Activated naive CD4-positive, alpha-beta T cell treated with anti-CD3 and anti-CD28 coated beads for 36 hours (primary cell): Measurements from ENCODE around the gene LRIT1. TPM values are rescaled to one million over a fixed set of nuclear protein-coding genes. Genes with fewer than 3 reads are reported as not detected.

Experiments
- CTCF ChIA-PET: fragments of 350-600 bp; sonication (Branson Sonifier 250); formaldehyde crosslinking; loops from one replicate; lab custom pipeline; 2021; ENCODE audit warnings: antibody characterized with exemption; lab: Charles Lee
- DNase-seq: peaks from one replicate; pipeline ENCODE4 v3.0.0-alpha.2; 2020
- H3K27ac Mint-ChIP-seq: one replicate; pipeline ENCODE4 v1.8.0; 2021; ENCODE audit warnings: mild to moderate bottlenecking, mixed read lengths
- H3K27me3 Mint-ChIP-seq: one replicate; pipeline ENCODE4 v1.8.0; 2021; ENCODE audit warnings: low read depth, mixed read lengths
- H3K36me3 Mint-ChIP-seq: one replicate; pipeline ENCODE4 v1.8.0; 2021; ENCODE audit warnings: low read depth, mixed read lengths
- H3K4me1 Mint-ChIP-seq: one replicate; pipeline ENCODE4 v1.8.0; 2021; ENCODE audit warnings: low read depth, mixed read lengths
- H3K4me3 Mint-ChIP-seq: one replicate; pipeline ENCODE4 v1.8.0; 2021; ENCODE audit warnings: mild to moderate bottlenecking, moderate library complexity, mixed read lengths
- H3K9me3 Mint-ChIP-seq: one replicate; pipeline ENCODE4 v1.8.0; 2021; ENCODE audit warnings: mixed read lengths
- intact Hi-C: fragments of 100-400 bp; cut with micrococcal nuclease; formaldehyde crosslinking; loops from one replicate; pipeline ENCODE4 v1.15.1; 2023
- total RNA-seq, 2 experiments: library from RNA; stranded (reverse); gene quantifications; one replicate each; pipeline ENCODE4 v1.2.3, GENCODE V29; 2021

Gene LRIT1
- total RNA-seq, 2 experiments from 2014 or later: not detected

GRCh38 chr10:84196083-84196482, 45.3 kb downstream of the LRIT1 start:
- H3K4me1 Mint-ChIP-seq: peaks cover 5% of the 10 kb centered on the region
- H3K9me3 Mint-ChIP-seq: no peaks in the 10 kb centered on the region
- no peak for DNase-seq
- peaks cover 12% of the 10 kb centered on the region for H3K27me3 Mint-ChIP-seq
- no peak overlapping the region for H3K27ac Mint-ChIP-seq
- intact Hi-C loops: no loop called here
- CTCF ChIA-PET: interaction anchor here (0.6 kb wide), 1 partner anchor 150 kb away, joined by 5 read pairs; no protein-coding TSS in a partner anchor
- no peak overlapping the region for H3K4me3 Mint-ChIP-seq
- H3K36me3 Mint-ChIP-seq: no peaks in the 10 kb centered on the region

DNA sequence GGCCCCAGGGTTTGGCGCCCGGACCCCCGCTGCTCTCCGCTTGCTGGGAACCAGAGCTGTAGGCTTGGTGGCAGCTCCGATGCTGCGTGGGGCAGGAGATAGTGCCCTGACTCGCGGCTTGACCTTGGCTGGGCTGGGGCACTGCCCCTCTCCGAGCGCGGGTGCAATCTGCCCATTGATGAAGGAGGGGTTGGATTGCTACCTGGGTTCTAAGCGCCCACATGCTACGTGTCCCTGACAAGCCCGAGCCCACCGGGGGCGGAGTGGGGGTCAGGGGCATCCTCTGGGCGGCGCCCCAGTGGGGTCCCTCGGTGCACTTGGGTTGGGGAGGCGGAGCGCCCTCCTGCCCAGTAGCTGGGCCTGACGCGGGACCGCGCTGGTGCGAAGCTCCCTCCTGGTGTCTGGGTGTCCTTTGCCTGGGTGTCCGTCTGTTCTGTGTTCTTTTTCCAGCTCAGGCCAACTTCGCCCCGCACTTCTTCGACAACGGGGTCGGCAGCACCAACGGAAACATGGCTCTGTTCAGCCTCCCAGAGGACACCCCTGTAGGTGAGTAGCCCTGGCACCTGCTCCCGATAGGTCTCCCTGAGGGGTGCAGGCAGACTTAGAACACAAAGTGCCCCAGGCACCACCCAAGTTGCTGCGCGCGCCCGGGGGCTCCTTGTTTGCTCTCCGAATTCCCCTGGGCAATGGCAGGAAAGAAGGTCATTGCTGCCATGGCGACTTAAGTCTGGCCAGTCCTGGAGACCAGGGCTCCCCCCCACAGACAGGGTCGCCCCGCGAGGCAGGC, 46.1 kb downstream of the LRIT1 start:
- CTCF ChIA-PET: interaction anchor here (1.0 to 1.5 kb wide), 2 partner anchors 9 to 25 kb away, joined by 3 read pairs; no protein-coding TSS in a partner anchor
- H3K27ac Mint-ChIP-seq: no peak overlapping the region
- intact Hi-C loops: no loop called here
- no peaks in the 10 kb centered on the region for H3K36me3 Mint-ChIP-seq
- DNase-seq: no peak
- peaks cover 11% of the 10 kb centered on the region for H3K4me1 Mint-ChIP-seq
- peak overlapping the region; percentile 51 for H3K4me3 Mint-ChIP-seq
- H3K9me3 Mint-ChIP-seq: no peaks in the 10 kb centered on the region
- peaks cover 12% of the 10 kb centered on the region for H3K27me3 Mint-ChIP-seq

DNA sequence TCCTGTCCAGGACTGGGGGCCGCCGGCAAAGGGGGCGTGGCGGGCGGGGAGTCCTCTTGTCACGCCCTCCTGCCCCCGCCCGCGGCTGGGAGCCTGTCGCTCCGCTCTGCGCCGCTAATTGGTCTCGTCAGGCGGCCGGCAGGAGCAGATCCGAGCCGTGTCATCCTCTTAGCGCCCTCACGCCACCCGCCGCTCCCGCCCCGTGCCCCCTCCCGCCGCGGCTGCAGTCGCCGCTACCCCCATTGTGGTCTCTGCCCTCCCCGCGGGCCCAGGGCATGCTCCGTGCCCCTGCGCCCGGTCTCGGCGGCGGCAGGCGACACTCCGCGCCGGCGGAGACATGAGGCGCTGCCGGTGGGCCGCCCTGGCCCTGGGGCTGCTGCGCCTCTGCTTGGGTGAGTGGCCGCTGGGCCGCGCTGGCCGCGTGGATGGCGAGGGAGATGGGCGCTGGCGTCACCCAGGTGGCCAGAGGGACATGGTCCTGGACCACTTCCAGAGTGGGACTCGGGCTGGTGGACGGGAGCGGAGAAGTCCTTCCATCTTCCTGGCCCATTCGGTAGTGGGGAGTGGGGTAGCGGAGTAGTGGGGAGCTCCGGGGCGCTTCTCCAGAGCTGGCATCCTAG, 46.8 kb downstream of the LRIT1 start, which contains the start of gene CDHR1:
TSS of gene CDHR1 (plus strand) at position 114 of the 620 bp plus-strand sequence. CDS start at position 338, 224 bp downstream.
- no peaks in the 10 kb centered on the region for H3K9me3 Mint-ChIP-seq
- intact Hi-C loops: loop anchor here (1.0 kb wide), 1 partner anchor 55 kb away; the partner anchor contains the start of gene GHITM
- H3K36me3 Mint-ChIP-seq: no peaks in the 10 kb centered on the region
- no peak within 1 kb of the TSS for H3K27ac Mint-ChIP-seq
- DNase-seq: peak; percentile 57
- CTCF ChIA-PET: interaction anchor here (1.0 to 1.5 kb wide), 3 partner anchors 10 to 24 kb away, joined by 3 read pairs; no protein-coding TSS in a partner anchor
- H3K4me3 Mint-ChIP-seq: peak within 1 kb of the TSS; percentile 51
- H3K4me1 Mint-ChIP-seq: peaks cover 11% of the 10 kb centered on the region
- H3K27me3 Mint-ChIP-seq: peaks cover 12% of the 10 kb centered on the region

- no peak for DNase-seq
- H3K4me1 Mint-ChIP-seq: peaks cover 11% of the 10 kb centered on the region
- intact Hi-C loops: loop anchor here (1.0 kb wide), 1 partner anchor 55 kb away; the partner anchor contains the start of gene GHITM
- CTCF ChIA-PET: interaction anchor here (0.9 to 1.3 kb wide), 5 partner anchors 11 to 45 kb away, joined by 3 to 5 read pairs (median 3); no protein-coding TSS in a partner anchor
- H3K9me3 Mint-ChIP-seq: no peaks in the 10 kb centered on the region
- peaks cover 12% of the 10 kb centered on the region for H3K27me3 Mint-ChIP-seq
- H3K27ac Mint-ChIP-seq: no peak overlapping the region
- no peaks in the 10 kb centered on the region for H3K36me3 Mint-ChIP-seq
- H3K4me3 Mint-ChIP-seq: peak overlapping the region; percentile 51
These were observed 47.4 kb downstream of the LRIT1 start for GRCh38 chr10:84193846-84194423.

DNA sequence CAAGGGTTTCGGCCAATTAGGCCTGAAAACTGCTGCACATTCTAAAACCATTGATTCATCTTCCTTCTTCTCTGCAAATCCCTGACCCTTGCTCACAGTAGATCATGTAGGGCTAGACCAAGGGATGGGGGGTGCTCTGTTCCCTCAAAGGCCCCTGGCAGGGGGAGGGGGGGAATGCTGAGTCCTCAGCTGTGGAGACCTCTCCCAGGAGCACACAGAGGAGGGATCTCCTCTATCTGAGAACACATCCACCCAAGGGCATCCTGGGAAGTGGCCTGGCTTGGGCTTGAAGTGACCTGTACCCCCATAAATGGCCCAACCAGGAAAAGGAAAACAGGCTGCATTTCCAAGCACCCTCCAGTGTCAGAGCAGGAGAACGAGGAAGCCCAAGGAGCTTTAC, 48.0 kb downstream of the LRIT1 start:
- H3K4me3 Mint-ChIP-seq: no peak overlapping the region
- no peak for DNase-seq
- CTCF ChIA-PET: interaction anchor here (0.9 to 1.3 kb wide), 5 partner anchors 12 to 44 kb away, joined by 3 to 5 read pairs (median 3); no protein-coding TSS in a partner anchor

GRCh38 chr10:84191106-84191505, 50.2 kb downstream of the LRIT1 start:
- H3K4me3 Mint-ChIP-seq: no peak overlapping the region
- DNase-seq: peak; percentile 51
- H3K27ac Mint-ChIP-seq: no peak overlapping the region
- H3K9me3 Mint-ChIP-seq: no peaks in the 10 kb centered on the region
- no peaks in the 10 kb centered on the region for H3K36me3 Mint-ChIP-seq
- H3K27me3 Mint-ChIP-seq: peaks cover 7% of the 10 kb centered on the region
- intact Hi-C loops: loop anchor here (1.0 kb wide), 1 partner anchor 12 kb away; no protein-coding TSS in a partner anchor
- CTCF ChIA-PET: interaction anchor here (1.1 to 1.6 kb wide), 5 partner anchors 10 to 52 kb away, joined by 3 to 6 read pairs (median 4); partner anchors contain the start of gene GHITM
- H3K4me1 Mint-ChIP-seq: peaks cover 11% of the 10 kb centered on the region

More for the DNA sequence above, 48.0 kb downstream of the LRIT1 start:
- H3K27ac Mint-ChIP-seq: no peak overlapping the region
- H3K27me3 Mint-ChIP-seq: peaks cover 12% of the 10 kb centered on the region
- H3K9me3 Mint-ChIP-seq: no peaks in the 10 kb centered on the region
- peaks cover 11% of the 10 kb centered on the region for H3K4me1 Mint-ChIP-seq
- H3K36me3 Mint-ChIP-seq: no peaks in the 10 kb centered on the region
- intact Hi-C loops: no loop called here

DNA sequence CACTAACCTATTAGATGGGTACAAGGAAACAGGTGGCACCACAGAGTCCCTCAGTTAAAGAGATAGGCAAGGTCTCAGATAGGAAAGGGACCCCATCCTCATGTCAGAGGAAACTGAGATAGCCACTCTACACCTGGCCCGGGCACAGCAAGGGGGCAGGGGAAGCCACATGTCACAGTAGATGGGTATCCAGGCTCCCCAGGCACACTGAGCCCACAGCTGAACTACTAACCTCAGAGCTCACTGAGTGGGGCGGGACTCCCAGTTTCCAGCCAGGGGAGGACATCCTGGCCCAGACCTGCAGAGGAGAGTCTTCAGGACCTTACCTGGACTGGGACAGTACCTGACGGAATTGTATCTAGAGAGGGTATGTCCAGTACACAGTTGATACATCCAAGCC, 50.7 kb downstream of the LRIT1 start:
- no peak for DNase-seq
- CTCF ChIA-PET: interaction anchor here (1.1 to 1.6 kb wide), 5 partner anchors 10 to 52 kb away, joined by 3 to 6 read pairs (median 4); partner anchors contain the start of gene GHITM
- no peaks in the 10 kb centered on the region for H3K9me3 Mint-ChIP-seq
- no peaks in the 10 kb centered on the region for H3K36me3 Mint-ChIP-seq
- peaks cover 11% of the 10 kb centered on the region for H3K4me1 Mint-ChIP-seq
- peaks cover 3% of the 10 kb centered on the region for H3K27me3 Mint-ChIP-seq
- H3K27ac Mint-ChIP-seq: no peak overlapping the region
- H3K4me3 Mint-ChIP-seq: no peak overlapping the region
- intact Hi-C loops: loop anchor here (1.0 kb wide), 1 partner anchor 11 kb away; no protein-coding TSS in a partner anchor

GRCh38 chr10:84188815-84189214, 52.5 kb downstream of the LRIT1 start:
- no peak for DNase-seq
- Mint-ChIP-seq H3K4me1 (peaks cover 11% of the 10 kb centered on the region), H3K9me3 (no peaks in the 10 kb centered on the region), H3K4me3 (no peak overlapping the region), H3K36me3 (no peaks in the 10 kb centered on the region), H3K27me3 (no peaks in the 10 kb centered on the region), H3K27ac (no peak overlapping the region)
- intact Hi-C loops: no loop called here
- CTCF ChIA-PET: interaction anchor here (1.3 kb wide), 1 partner anchor 19 kb away, joined by 4 read pairs; no protein-coding TSS in a partner anchor

GRCh38 chr10:84185526-84186175, 55.7 kb downstream of the LRIT1 start:
- Mint-ChIP-seq H3K36me3 (no peaks in the 10 kb centered on the region), H3K4me1 (peaks cover 2% of the 10 kb centered on the region), H3K9me3 (no peaks in the 10 kb centered on the region), H3K27me3 (no peaks in the 10 kb centered on the region), H3K4me3 (no peak overlapping the region), H3K27ac (no peak overlapping the region)
- DNase-seq: no peak
- intact Hi-C loops: no loop called here
- CTCF ChIA-PET: interaction anchor here (0.6 kb wide), 2 partner anchors 29 to 31 kb away, joined by 3 read pairs; no protein-coding TSS in a partner anchor

DNA sequence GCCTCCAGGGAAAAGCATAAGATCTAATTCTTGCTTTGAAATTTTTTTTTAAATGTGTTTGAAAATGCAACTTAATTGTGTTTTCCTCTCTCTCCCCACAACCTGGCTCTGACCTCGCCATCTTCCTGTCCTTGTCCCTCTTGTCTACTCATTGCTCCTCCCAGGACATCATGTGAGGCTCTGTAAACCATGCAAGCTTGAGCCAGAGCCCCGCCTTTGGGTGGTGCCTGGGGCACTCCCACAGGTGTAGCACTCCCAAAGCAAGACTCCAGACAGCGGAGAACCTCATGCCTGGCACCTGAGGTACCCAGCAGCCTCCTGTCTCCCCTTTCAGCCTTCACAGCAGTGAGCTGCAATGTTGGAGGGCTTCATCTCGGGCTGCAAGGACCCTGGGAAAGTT, 56.8 kb downstream of the LRIT1 start:
- Mint-ChIP-seq H3K4me1 (no peaks in the 10 kb centered on the region), H3K36me3 (no peaks in the 10 kb centered on the region), H3K4me3 (no peak overlapping the region), H3K9me3 (no peaks in the 10 kb centered on the region), H3K27me3 (no peaks in the 10 kb centered on the region), H3K27ac (no peak overlapping the region)
- DNase-seq: no peak
- intact Hi-C loops: no loop called here
- CTCF ChIA-PET: no interaction called here

- Mint-ChIP-seq H3K9me3 (no peaks in the 10 kb centered on the region), H3K4me1 (peaks cover 3% of the 10 kb centered on the region), H3K36me3 (no peaks in the 10 kb centered on the region), H3K4me3 (no peak overlapping the region), H3K27me3 (no peaks in the 10 kb centered on the region), H3K27ac (no peak overlapping the region)
- DNase-seq: no peak
- CTCF ChIA-PET: interaction anchor here (0.8 to 1.4 kb wide), 2 partner anchors 11 to 34 kb away, joined by 3 read pairs; no protein-coding TSS in a partner anchor
- intact Hi-C loops: no loop called here
These were observed 59.7 kb downstream of the LRIT1 start for GRCh38 chr10:84181631-84182030.
